GM19452 (cell line): Measurements from ENCODE around the gene PLK2.

Experiments
- ATAC-seq: cut with Tn5 transposase; IDR thresholded peaks from one replicate; pipeline ENCODE4 v1.9.1; 2021; ENCODE audit not compliant: unreplicated experiment

Gene PLK2

GRCh38 chr5:58460002-58460731 lies at the start of gene PLK2:
PLK2 (minus strand) TSS chr5:58460086; CDS start chr5:58459959, 127 bp downstream.
- ATAC-seq = peak; percentile 73

GRCh38 chr5:58507715-58508114 lies 47.8 kb upstream of the PLK2 start:
- no peak for ATAC-seq

- peak; percentile 87 for ATAC-seq
Measured at GRCh38 chr5:58505971-58506640, 46.2 kb upstream of the PLK2 start.

GRCh38 chr5:58505502-58505901 lies 45.6 kb upstream of the PLK2 start:
- ATAC-seq = no peak

GRCh38 chr5:58504766-58505165 lies 44.9 kb upstream of the PLK2 start:
- no peak for ATAC-seq

GRCh38 chr5:58503390-58504046 lies 43.6 kb upstream of the PLK2 start:
- no peak for ATAC-seq

GRCh38 chr5:58501778-58502417 lies 42.0 kb upstream of the PLK2 start:
- no peak for ATAC-seq

GRCh38 chr5:58499941-58500340 lies 40.1 kb upstream of the PLK2 start:
- no peak for ATAC-seq

GRCh38 chr5:58499231-58499630 lies 39.3 kb upstream of the PLK2 start:
- no peak for ATAC-seq

- no peak for ATAC-seq
Measured at GRCh38 chr5:58498340-58498942, 38.6 kb upstream of the PLK2 start.

- ATAC-seq = no peak
Measured at GRCh38 chr5:58497921-58498320, 38.0 kb upstream of the PLK2 start.

GRCh38 chr5:58497386-58497785 lies 37.5 kb upstream of the PLK2 start:
- ATAC-seq = no peak

GRCh38 chr5:58496488-58496887 lies 36.6 kb upstream of the PLK2 start:
- no peak for ATAC-seq

- no peak for ATAC-seq
Measured at GRCh38 chr5:58493141-58493540, 33.3 kb upstream of the PLK2 start.

- ATAC-seq = peak; percentile 81
Measured at GRCh38 chr5:58491216-58491892, 31.5 kb upstream of the PLK2 start, which contains the start of gene GAPT. GAPT (plus strand) TSS chr5:58491435; CDS start chr5:58494537, 3,102 bp downstream.

GRCh38 chr5:58490402-58491050 lies 30.6 kb upstream of the PLK2 start:
- ATAC-seq = peak; percentile 47

GRCh38 chr5:58486290-58486689 lies 26.4 kb upstream of the PLK2 start:
- ATAC-seq = no peak

- ATAC-seq = no peak
Measured at GRCh38 chr5:58484505-58484904, 24.6 kb upstream of the PLK2 start.

- no peak for ATAC-seq
Measured at GRCh38 chr5:58482536-58482935, 22.6 kb upstream of the PLK2 start.

GRCh38 chr5:58481828-58482227 lies 21.9 kb upstream of the PLK2 start:
- no peak for ATAC-seq
